ENCODE data around the gene NXPH3.
"Not testable (repeated sequence)": the region's sequence is repeated elsewhere in the genome, so short reads cannot be mapped to it uniquely, and the experiment has no call there.

NXPH3 gene

GRCh38 chr17:49554694-49555494 lies 20.8 kb upstream of the NXPH3 start:
- DNase-seq (ENCODE audit: low read depth in 1 of 2, low spot score in 1 of 2) = no peak

DNA sequence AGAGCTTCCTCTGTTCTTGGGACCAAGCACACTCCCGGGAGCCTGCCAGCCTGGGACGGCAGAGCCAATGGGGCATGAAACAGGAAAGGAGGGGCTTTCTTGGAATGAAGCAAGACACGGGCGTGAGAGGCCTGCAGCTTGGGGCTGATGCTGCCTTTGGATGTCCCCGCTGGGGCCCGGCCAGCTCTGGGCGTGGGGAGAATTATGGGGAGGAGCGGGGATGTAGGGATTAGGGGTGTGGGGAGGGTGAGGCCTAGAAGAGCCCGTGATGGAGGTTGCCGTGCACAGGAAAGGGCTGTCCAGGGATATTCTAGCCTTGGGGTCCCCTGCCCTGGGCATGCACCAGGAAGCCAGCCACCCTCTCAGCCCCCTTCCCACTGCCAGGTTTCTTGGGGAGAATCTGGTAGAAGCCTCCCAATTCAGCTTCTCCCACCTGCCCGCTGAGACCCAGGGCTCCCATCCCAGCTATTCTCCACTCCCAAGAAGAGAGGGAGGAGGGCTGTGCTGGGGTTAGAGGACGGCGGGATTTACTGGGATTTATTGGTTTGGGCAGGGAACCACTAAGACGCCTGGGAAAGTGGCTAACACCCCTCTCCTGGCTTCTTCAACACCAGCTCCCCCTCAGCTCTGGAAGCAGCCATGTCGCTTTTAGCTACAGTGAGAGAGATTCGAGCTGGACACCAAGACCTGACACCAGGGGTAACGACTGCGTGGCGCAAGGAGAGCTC lies 20.0 kb upstream of the NXPH3 start:
- DNase-seq (ENCODE audit: low read depth in 1 of 2, low spot score in 1 of 2) = no peak

DNA sequence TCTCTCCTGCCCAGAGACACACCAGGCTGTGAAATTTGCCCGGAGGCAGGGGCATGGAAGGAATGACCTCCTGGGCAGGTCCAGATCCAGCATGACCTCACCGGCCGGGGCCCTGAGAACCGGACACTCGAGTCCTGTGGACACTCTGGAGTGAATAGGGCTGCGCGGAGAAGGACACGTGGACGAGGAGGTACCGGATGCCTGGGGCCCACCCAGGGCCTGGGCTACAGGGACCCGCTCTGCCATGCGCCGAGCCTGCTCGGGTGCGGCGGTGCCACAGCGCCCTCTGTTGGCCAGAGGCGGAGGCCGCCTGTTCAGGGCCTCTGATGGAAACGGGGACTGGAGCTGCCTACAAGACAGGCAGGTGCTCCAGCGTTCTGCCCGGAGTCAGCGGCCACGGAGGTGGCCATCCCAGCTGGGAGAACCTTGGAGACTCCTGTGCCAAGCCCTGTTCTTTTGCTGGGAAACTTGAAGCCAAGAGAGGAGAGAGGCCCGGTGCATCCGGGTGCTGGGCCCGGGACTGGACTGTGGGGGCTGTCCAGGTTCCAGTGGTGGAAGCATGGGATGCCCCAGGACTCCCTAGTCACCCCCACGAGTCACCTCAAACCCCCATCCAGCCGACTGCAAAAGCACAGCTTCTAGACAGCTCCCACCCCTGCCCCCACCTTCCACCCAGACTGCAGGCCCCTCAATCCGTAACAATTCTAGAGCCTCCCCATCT lies 19.3 kb upstream of the NXPH3 start:
- peak; percentile 66 to 68 for DNase-seq (ENCODE audit: low read depth in 1 of 2, low spot score in 1 of 2)

- no peak for DNase-seq (ENCODE audit: low read depth in 1 of 2, low spot score in 1 of 2)
These were observed 18.2 kb upstream of the NXPH3 start for GRCh38 chr17:49557312-49558024.

GRCh38 chr17:49564638-49565037 lies 11.0 kb upstream of the NXPH3 start:
- DNase-seq (ENCODE audit: low read depth in 1 of 2, low spot score in 1 of 2) = no peak

GRCh38 chr17:49565948-49566491 lies 9.7 kb upstream of the NXPH3 start:
- DNase-seq (ENCODE audit: low read depth in 1 of 2, low spot score in 1 of 2) = no peak

GRCh38 chr17:49566668-49567071 lies 9.0 kb upstream of the NXPH3 start:
- no peak for DNase-seq (ENCODE audit: low read depth in 1 of 2, low spot score in 1 of 2)

DNA sequence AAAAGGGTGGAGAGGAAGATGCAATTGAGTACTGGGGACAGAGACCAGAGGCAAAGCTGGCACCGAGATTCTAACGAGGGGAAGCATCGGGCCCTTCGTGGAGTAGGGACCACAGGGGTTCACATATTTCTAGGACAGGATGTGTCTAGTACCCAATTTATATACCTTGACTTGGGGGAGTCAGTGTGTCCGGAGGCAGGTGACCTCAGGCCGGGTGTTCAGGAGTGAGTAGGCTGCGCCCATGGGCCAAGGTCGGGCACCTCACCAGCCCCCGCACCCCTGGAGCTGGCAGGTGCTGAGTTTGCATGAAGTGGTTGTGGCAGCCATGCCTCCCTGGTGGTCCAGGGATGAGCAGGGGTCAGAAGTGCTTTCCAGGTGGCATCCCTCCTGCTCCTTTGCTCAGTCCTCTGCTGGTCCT lies 8.6 kb upstream of the NXPH3 start:
- no peak for DNase-seq (ENCODE audit: low read depth in 1 of 2, low spot score in 1 of 2)

DNA sequence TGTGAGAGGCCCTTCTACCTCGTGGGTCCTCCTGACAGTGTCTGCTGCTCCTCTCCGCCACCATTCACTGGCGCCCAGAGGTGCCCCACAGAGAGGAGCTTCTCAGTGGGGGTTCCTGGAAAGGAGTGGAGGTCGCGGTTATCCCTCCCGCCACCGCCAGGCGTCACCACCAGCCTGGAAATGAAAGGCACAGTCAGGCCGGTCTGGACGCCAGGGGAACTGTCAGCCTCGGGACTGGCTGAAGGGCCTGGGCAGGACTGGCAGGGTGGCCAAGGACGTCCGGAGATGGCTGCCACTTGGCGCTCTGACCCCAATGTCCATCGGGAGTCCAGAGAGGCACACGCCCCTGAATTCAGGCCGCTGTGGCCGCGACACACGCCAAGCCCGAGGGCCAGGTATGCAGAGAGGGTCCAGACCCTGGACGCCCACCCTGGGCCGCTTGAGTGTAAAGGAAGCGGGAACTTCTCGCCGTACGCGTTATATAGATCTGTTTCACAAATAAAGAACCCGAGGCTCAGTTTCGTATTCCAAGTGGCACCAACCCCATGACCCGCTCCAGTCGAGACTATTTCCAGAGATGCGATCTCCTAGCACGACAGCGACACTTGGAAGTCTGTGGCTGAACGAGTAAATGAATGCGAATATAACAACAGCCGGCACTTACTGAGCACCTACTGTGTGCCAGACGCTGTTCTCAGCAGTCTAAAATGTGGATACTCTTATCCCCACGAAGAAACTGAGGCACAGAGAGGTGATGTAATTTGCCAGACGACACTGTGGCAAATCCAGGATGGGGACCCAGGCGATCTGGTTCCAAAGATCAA lies 7.6 kb upstream of the NXPH3 start:
- peak; percentile 63 to 72 for DNase-seq (ENCODE audit: low read depth in 1 of 2, low spot score in 1 of 2)

DNA sequence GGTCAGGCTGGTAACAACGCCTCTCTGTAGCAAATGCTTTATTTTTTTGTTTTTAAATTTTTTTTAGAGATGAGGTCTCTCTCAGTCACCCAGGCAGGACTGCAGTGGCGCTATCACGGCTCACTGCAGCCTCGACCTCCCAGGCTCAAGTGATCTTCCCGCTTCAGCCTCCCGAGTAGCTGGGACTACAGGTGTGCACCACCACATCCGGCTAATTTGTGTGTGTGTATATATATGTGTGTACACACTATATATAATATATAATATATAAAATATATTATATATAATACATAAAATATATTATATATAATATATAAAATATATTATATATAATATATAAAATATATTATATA lies 7.0 kb upstream of the NXPH3 start:
- DNase-seq (ENCODE audit: low read depth in 1 of 2, low spot score in 1 of 2) = not testable (repeated sequence)

DNA sequence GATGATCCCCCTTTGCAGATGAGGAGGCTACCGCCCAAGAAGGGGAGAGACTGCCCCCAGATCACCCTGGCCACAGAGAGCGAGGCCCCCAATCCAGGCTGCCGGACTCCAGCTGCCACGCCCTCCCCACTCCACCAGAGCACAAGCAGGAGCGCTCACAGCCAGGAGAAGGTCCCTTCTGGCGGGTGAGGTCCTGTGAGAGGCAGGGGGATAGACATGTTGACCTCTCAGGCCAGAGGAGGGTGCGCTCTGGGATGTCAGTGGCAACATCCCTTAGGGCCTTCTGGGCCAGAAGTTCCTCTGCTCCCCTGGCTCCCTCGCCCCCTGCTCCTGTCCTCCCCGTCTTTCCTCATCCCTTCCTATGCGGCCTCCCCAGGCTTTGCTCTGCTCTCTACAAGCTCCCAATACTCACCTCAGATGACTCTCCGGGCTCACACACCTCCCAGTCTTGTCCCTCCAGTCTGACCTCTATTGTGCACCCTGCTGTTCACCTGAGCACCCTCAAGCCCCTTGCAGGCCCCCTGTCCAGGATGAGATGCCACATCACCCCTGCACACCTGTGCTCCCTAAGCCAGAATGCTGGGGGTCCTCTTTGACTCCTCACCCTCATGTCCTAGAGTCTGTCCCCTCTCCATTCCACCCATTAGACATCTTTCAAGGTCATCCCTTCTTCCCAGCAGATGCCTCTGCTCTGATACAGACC lies 5.0 kb upstream of the NXPH3 start:
- DNase-seq (ENCODE audit: low read depth in 1 of 2, low spot score in 1 of 2) = no peak

DNA sequence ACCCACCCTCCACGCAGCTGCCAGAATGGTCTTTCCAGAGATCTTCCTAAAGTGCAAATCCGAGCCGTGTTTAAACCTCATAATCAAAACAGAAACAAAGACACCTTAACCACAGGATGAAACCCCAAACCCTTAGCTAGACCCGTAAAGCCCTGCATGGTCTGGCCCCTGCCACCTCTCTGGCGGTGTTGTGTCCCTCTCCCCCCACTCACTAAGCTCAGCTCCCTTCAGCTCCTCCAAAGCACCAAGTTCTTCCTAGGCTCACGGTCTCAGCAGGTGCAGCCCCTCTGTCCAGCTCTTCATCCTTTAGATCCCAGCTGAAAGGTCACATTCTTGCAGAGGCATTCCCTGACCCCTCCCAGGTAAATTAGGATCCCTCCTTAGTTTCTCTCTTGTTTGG lies 4.4 kb upstream of the NXPH3 start:
- no peak for DNase-seq (ENCODE audit: low read depth in 1 of 2, low spot score in 1 of 2)

DNA sequence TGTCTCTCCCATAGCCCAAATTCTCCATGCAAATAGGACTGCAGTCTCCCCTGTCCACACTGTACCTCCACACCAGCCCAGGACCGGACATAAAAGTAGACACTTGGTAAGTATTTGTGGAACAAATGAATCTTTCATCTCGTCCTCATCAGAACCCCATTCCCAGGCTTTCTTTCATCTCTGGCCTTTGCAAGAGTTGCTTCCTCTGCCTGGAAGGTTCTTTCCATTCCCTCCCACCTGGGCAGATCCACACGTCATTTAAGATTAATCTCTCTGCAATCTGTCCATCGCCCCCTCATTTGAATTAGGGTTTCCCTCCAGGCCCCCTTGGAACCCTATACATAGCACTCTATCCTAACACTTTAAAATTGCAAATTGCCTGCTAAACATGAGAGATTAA lies 3.9 kb upstream of the NXPH3 start:
- DNase-seq (ENCODE audit: low read depth in 1 of 2, low spot score in 1 of 2) = no peak

- DNase-seq (ENCODE audit: low read depth in 1 of 2, low spot score in 1 of 2) = no peak
These were observed 3.4 kb upstream of the NXPH3 start for GRCh38 chr17:49572226-49572625.

GRCh38 chr17:49572806-49573420 lies 2.8 kb upstream of the NXPH3 start:
- no peak for DNase-seq (ENCODE audit: low read depth in 1 of 2, low spot score in 1 of 2)

DNA sequence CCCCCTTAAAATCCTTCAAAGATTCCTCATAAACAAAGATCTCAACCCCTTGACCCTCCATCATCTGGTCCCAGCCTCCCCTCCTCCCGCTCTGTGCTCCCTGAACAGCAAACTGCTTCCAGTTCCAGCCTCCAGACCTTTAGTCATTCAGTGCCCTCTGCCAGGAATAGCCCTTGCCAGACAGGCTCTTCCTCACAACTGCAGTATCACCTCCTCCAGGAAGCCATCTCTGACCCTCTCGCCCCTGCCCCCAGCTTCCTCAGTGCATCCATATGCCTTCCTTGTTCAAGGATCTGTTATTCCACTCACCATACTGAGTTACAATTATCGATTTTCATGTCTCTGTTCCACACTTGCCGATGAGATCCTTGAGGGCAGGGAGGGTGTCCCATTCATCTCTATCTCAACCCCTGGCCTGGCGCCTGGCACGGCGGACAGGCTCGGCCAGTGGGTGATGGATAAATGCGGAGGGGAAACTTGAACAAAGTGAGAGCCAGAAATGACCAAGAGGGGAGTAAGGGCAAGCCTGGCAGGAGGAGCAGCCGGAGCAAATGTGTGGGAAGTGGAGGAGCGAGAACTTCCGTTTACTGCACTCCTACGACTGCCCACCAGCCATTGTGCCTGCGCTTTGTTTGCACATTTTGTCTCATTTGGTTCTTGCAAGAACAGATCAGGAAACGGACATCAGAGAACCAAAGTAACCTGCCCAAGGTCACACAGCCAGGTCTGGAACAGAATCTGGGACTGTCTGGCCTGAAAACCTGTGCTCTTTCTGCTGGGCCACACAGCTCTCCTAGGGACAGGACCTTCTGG lies 2.0 kb upstream of the NXPH3 start:
- DNase-seq (ENCODE audit: low read depth in 1 of 2, low spot score in 1 of 2) = no peak

DNA sequence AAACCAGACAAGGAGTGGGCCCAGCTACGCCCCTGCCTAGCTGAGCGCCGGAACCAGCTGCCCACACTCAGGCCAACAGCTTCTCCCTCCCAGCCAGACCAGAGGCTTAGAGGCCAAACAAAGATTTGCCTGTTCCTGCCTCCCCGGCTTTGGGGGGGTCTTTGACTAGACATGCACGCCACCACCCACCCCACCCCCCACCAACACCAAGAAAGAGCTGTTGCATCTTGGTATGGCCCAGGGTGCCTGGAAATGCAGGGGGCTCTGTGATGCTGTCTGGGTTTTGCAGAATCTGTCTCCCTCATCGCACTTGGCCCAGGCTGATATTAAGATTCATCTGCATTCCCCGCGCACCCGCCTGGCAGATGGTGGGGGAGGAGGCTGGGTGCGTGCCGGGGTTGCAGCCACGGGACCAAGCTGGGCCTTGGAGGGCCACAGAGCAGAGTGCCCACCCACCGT lies 1.3 kb upstream of the NXPH3 start:
- no peak for DNase-seq (ENCODE audit: low read depth in 1 of 2, low spot score in 1 of 2)

DNA sequence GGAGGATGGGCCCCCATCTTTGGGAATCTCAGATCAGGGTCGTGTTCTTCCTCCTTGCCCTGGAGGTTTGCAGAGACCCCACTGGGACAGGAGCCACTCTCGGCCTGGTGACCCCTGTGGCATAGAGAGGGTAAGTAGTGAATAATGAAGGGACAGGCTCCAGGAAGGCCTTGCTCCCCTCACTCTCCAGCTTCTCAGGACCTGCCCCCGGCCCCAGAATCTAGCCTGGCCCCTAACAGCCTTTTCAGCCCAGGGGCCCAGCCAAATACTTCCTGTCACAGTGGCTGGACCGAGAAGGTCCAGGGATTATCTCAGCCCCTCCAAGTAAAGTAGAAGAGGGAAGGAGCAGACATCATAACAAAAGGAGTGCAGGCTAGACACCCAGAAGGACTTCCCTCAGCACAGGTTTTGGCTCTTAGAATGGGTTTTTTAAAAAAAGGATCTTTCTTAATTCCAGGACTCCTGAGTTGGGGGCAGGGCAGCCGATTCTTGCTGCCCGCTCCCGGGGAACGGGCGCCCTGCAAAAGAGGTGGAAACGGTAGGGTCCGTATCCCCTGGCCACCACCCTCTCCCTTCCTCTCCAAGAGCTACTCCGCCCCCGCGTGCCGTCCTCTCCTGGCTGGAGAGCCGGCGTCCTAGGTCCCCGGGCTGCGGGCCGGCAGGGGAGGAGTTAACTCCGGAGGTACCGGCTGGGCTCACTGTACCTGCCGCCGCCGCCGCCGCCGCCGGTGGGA lies 559 bp upstream of the NXPH3 start:
- no peak for DNase-seq (ENCODE audit: low read depth in 1 of 2, low spot score in 1 of 2)
